K562 (cell line): ENCODE data around the gene ZNF692. TPM values are rescaled to one million over a fixed set of nuclear protein-coding genes. Genes with fewer than 3 reads are reported as not detected.

Experiments
- ASH1L ChIP-seq: fragments of 450-650 bp; IDR thresholded peaks from 2 replicates; pipeline ENCODE4 v1.6.1; 2018; ENCODE audit warnings: borderline replicate concordance, mild to moderate bottlenecking, low read depth; ENCODE audit not compliant: partially characterized antibody
- BRCA1 ChIP-seq, 2 experiments: fragments of 450-650 bp in 1 of 2; sonication (generic) in 1 of 2; formaldehyde crosslinking in 1 of 2; IDR thresholded peaks; 2 replicates each; pipeline versions ENCODE4 v1.5.0 to v1.6.1; 2017 to 2020; ENCODE audit warnings: mild to moderate bottlenecking in 1 of 2, missing genetic modification reagents in 1 of 2
- COPS2 ChIP-seq: fragments of 450-650 bp; conservative IDR thresholded peaks from 2 replicates; pipeline ENCODE4 v1.6.1; 2016; ENCODE audit warnings: mild to moderate bottlenecking, moderate library complexity
- ERF ChIP-seq: fragments of 450-650 bp; formaldehyde crosslinking; IDR thresholded peaks from 2 replicates; pipeline ENCODE4 v1.4.0; 2020; ENCODE audit warnings: mild to moderate bottlenecking, mixed read lengths
- FOXA1 ChIP-seq: fragments of 450-650 bp; IDR thresholded peaks from 2 replicates; pipeline ENCODE4 v1.6.1; 2016; ENCODE audit warnings: mild to moderate bottlenecking, borderline replicate concordance
- HDAC8 ChIP-seq: fragments of 450-650 bp; IDR thresholded peaks from 2 replicates; pipeline ENCODE4 v1.6.1; 2016; ENCODE audit warnings: mild to moderate bottlenecking, missing genetic modification characterization, moderate library complexity, missing compliant biosample characterization
- KLF1 ChIP-seq: fragments of 450-650 bp; IDR thresholded peaks from 2 replicates; pipeline ENCODE4 v1.6.1; 2016; ENCODE audit warnings: missing genetic modification characterization, missing compliant biosample characterization
- MCM5 ChIP-seq: fragments of 450-650 bp; IDR thresholded peaks from 2 replicates; pipeline ENCODE4 v1.6.1; 2016; ENCODE audit warnings: low read depth
- NFE2L1 ChIP-seq: fragments of 450-650 bp; IDR thresholded peaks from 2 replicates; pipeline ENCODE4 v1.6.1; 2016; ENCODE audit warnings: missing genetic modification characterization, low read depth, mild to moderate bottlenecking, missing compliant biosample characterization, moderate library complexity, borderline replicate concordance
- NR0B1 ChIP-seq: fragments of 450-650 bp; IDR thresholded peaks from one replicate; pipeline ENCODE4 v1.6.1; 2018; ENCODE audit warnings: mild to moderate bottlenecking, moderate library complexity; ENCODE audit not compliant: partially characterized antibody
- PCBP1 ChIP-seq: fragments of 200-400 bp; formaldehyde crosslinking; IDR thresholded peaks from 2 replicates; pipeline ENCODE4 v1.6.1; 2018; ENCODE audit warnings: mild to moderate bottlenecking, low read depth, low read length; ENCODE audit not compliant: poor library complexity, severe bottlenecking
- PHB2 ChIP-seq: fragments of 450-650 bp; IDR thresholded peaks from 2 replicates; pipeline ENCODE4 v1.6.1; 2017; ENCODE audit warnings: low read depth
- PHTF2 ChIP-seq: fragments of 250-450 bp; sonication (Bioruptor Pico); IDR thresholded peaks from 2 replicates; pipeline ENCODE4 v1.5.0; 2021; ENCODE audit warnings: mild to moderate bottlenecking
- RAD51 ChIP-seq: fragments of 450-650 bp; IDR thresholded peaks from 2 replicates; pipeline ENCODE4 v1.7.1; 2016; ENCODE audit warnings: low read depth, mild to moderate bottlenecking, borderline replicate concordance
- SAP30 ChIP-seq: fragments of 200-600 bp; sonication (generic); IDR thresholded peaks from 2 replicates; pipeline ENCODE4 v1.6.1; 2012; ENCODE audit warnings: borderline replicate concordance, low read depth, mild to moderate bottlenecking, moderate library complexity, low read length, control low read depth, inconsistent platforms; ENCODE audit not compliant: insufficient read depth, poor library complexity, severe bottlenecking
- SMARCA5 ChIP-seq: fragments of 450-650 bp; IDR thresholded peaks from 2 replicates; pipeline ENCODE4 v1.6.1; 2016
- TCF15 ChIP-seq: fragments of 250-450 bp; sonication (Bioruptor Pico); IDR thresholded peaks from 2 replicates; pipeline ENCODE4 v1.8.0; 2022; ENCODE audit warnings: moderate library complexity, mild to moderate bottlenecking, inconsistent platforms
- ZBTB7A ChIP-seq: IDR thresholded peaks from 2 replicates; pipeline ENCODE4 v1.6.1; 2011; ENCODE audit warnings: low read depth, mild to moderate bottlenecking, low read length, moderate library complexity, borderline replicate concordance; ENCODE audit not compliant: control insufficient read depth
- ZBTB9 ChIP-seq: fragments of 450-650 bp; formaldehyde crosslinking; IDR thresholded peaks from 2 replicates; pipeline ENCODE4 v1.4.0; 2020; ENCODE audit warnings: mild to moderate bottlenecking, moderate library complexity
- ZEB2 ChIP-seq: fragments of 450-650 bp; IDR thresholded peaks from 2 replicates; pipeline ENCODE4 v1.6.1; 2016
- ZNF24 ChIP-seq: fragments of 450-650 bp; IDR thresholded peaks from 2 replicates; pipeline ENCODE4 v1.6.1; 2016
- polyA plus RNA-seq, 8 experiments: library from polyadenylated mRNA; depleted of rRNA in 4 of 8; stranded (reverse) in 5 of 8; unstranded in 3 of 8; fragments of >200 nt; fragmentation: Nextera tagmentation in 2 of 8; fragmentation: Illumina TruSeq in 1 of 8; extraction: Ambion mirVana in 2 of 8; extraction: Trizol in 1 of 8; gene quantifications; 2 replicates each; pipeline versions ENCODE4 v1.2.1 to v1.2.3, GENCODE V29; 2011 to 2014; ENCODE audit warnings: inconsistent platforms in 1 of 8, missing spikeins in 1 of 8
- total RNA-seq, 7 experiments: library from RNA; depleted of rRNA in 6 of 7; stranded (reverse); fragments of >200 nt in 6 of 7; fragmentation: Illumina TruSeq in 2 of 7; extraction: Trizol in 2 of 7; gene quantifications; 2 replicates each; pipeline versions ENCODE4 v1.2.1 to v1.2.3, GENCODE V29; 2011 to 2021; ENCODE audit warnings: low replicate concordance in 1 of 7

ZNF692 gene
- total and polyA plus RNA-seq, 9 of the 15 experiments (the other 6 are each of a cell fraction or from before 2014, with no cell fraction given) = 8.4 to 143 (median 55.9) TPM

- TF ChIP-seq KLF1 (tag) (no peak), HDAC8 (tag) (no peak), ZBTB7A (peak; percentile 66; the same call in 1 of the 2 replicates), PCBP1 (no peak), BRCA1 (IDR thresholded peaks at IDR 0.05) (no peak), BRCA1 (CRISPR knock-in tag; IDR thresholded peaks at IDR 0.05) (no peak), PHTF2 (CRISPR knock-in tag) (no peak), SMARCA5 (0 out of 2 replicates have a peak, but pooled peaks have one; percentile 14), PHB2 (no peak), COPS2 (no peak), TCF15 (CRISPR knock-in tag) (no peak), NR0B1 (no peak), ERF (CRISPR knock-in tag) (0 out of 2 replicates have a peak, but pooled peaks have one; percentile 73), SAP30 (peak; percentile 60), ASH1L (no peak), ZBTB9 (CRISPR knock-in tag) (peak; percentile 71), ZEB2 (no peak), RAD51 (no peak), NFE2L1 (tag) (no peak), MCM5 (no peak), FOXA1 (no peak), ZNF24 (no peak; the same call in 1 of the 2 replicates)
Measured at GRCh38 chr1:248858096-248858890, 592 bp downstream of the ZNF692 start (continued).
